Activated gamma-delta T cell (primary cell): Measurements from ENCODE around the gene ZDHHC11.
"Not testable (repeated sequence)": the region's sequence is repeated elsewhere in the genome, so short reads cannot be mapped to it uniquely, and the experiment has no call there.

Experiments used
- DNase-seq: peaks from one replicate; lab custom pipeline; 2025; lab: John Stamatoyannopoulos, UW

The ZDHHC11 gene

GRCh38 chr5:858726-859125 lies 7.9 kb upstream of the ZDHHC11 start:
- no peak for DNase-seq

GRCh38 chr5:856531-857425 lies 6.0 kb upstream of the ZDHHC11 start:
- DNase-seq = no peak

GRCh38 chr5:855771-856530 lies 5.2 kb upstream of the ZDHHC11 start:
- no peak for DNase-seq

- DNase-seq = no peak
Measured at GRCh38 chr5:854966-855743, 4.4 kb upstream of the ZDHHC11 start.

GRCh38 chr5:854217-854616 lies 3.4 kb upstream of the ZDHHC11 start:
- no peak for DNase-seq

- DNase-seq = not testable (repeated sequence)
Measured at GRCh38 chr5:853416-854090, 2.8 kb upstream of the ZDHHC11 start.

GRCh38 chr5:852431-853401 lies 1.9 kb upstream of the ZDHHC11 start:
- no peak for DNase-seq

GRCh38 chr5:852018-852417 lies 1.2 kb upstream of the ZDHHC11 start:
- DNase-seq = no peak

GRCh38 chr5:851553-851952 lies 767 bp upstream of the ZDHHC11 start:
- no peak for DNase-seq

- DNase-seq = no peak
Measured at GRCh38 chr5:851076-851475, 290 bp upstream of the ZDHHC11 start.

- no peak for DNase-seq
Measured at GRCh38 chr5:849651-850301, 1.0 kb downstream of the ZDHHC11 start.

- DNase-seq = no peak
Measured at GRCh38 chr5:848671-849111, 2.1 kb downstream of the ZDHHC11 start.

GRCh38 chr5:847736-848135 lies 3.0 kb downstream of the ZDHHC11 start:
- not testable (repeated sequence) for DNase-seq

GRCh38 chr5:847212-847611 lies 3.6 kb downstream of the ZDHHC11 start:
- not testable (repeated sequence) for DNase-seq

GRCh38 chr5:846602-847091 lies 4.1 kb downstream of the ZDHHC11 start:
- not testable (repeated sequence) for DNase-seq

GRCh38 chr5:845676-846601 lies 4.8 kb downstream of the ZDHHC11 start:
- not testable (repeated sequence) for DNase-seq

- not testable (repeated sequence) for DNase-seq
Measured at GRCh38 chr5:845031-845675, 5.6 kb downstream of the ZDHHC11 start.

GRCh38 chr5:844426-844825 lies 6.4 kb downstream of the ZDHHC11 start:
- DNase-seq = not testable (repeated sequence)
